Activated T-cell treated with anti-CD3 and anti-CD28 coated beads, Interleukin-2, amount 50 U/mL, for 1 hour (primary cell): ENCODE results near the gene CRAMP1.
"Not testable (repeated sequence)": the region's sequence is repeated elsewhere in the genome, so short reads cannot be mapped to it uniquely, and the experiment has no call there.

Experiments
- DNase-seq: peaks from one replicate; pipeline ENCODE4 v3.0.0-alpha.2; 2020

CRAMP1 gene, protein sequence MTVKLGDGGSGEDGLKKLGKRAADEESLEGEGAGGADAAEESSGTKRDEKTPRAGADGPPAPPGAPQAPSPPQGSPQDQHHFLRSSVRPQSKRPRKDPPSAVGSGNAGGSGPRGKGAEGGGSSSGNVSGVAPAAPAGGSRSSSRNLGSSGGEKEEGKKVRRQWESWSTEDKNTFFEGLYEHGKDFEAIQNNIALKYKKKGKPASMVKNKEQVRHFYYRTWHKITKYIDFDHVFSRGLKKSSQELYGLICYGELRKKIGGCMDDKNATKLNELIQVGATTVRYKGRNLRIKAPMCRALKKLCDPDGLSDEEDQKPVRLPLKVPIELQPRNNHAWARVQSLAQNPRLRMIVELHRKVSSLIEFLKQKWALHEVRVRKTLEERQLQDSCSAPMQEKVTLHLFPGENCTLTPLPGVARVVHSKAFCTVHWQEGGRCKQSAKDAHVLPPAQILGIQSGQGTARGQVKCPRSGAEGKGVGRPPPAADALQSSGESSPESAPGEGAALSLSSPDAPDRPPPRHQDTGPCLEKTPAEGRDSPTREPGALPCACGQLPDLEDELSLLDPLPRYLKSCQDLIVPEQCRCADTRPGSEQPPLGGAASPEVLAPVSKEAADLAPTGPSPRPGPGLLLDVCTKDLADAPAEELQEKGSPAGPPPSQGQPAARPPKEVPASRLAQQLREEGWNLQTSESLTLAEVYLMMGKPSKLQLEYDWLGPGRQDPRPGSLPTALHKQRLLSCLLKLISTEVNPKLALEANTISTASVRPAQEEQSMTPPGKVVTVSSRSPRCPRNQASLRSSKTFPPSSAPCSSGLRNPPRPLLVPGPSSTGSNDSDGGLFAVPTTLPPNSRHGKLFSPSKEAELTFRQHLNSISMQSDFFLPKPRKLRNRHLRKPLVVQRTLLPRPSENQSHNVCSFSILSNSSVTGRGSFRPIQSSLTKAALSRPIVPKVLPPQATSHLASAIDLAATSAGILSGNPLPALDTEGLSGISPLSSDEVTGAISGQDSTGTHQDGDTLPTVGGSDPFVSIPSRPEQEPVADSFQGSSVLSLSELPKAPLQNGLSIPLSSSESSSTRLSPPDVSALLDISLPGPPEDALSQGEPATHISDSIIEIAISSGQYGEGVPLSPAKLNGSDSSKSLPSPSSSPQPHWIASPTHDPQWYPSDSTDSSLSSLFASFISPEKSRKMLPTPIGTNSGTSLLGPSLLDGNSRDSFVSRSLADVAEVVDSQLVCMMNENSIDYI (N-terminal part only)

DNA sequence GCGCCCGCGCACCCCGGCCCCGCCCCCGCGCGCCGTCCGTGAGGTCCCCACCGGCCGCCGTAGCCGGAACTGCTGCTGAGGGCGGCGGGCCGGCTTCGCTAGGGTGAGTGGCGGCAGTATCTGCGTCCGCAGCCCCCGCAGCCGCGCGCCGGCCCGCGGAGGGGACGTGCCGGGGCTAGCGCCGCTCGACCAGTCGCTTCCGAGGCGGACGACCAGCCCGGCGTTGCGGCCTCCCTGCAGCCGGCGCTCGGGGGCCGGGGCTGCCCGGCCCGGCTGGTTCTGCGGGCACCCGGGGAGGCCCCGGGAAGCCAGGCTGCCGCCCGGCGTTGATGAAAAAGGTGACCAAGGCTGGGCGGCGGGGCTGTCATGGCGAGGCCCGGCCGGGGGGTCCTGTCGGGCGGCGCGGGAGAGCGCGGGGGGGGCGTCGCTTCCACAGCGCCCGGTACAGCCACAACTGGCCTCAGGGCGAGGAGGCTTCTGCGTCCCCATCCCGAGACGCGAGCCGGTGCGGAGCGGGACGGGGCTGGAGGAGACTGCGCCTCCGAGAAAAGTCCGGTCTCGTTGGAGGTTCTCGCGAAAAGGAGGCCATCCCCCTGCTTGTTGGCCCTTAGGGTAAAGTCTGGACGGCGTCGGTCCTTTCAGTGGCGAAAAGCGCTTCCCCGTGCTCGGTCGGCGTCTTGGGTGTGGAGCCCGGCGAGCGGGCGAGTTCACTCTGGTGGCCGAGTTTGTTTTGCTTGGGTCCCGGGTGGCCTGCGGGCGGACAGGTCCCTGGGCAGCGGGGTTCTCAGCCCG lies at the start of gene CRAMP1:
Gene CRAMP1, plus strand, starts transcription at position 41 of the 792 bp plus-strand sequence. CDS start 2,280 bp downstream, outside the sequence.
- no peak for DNase-seq

DNA sequence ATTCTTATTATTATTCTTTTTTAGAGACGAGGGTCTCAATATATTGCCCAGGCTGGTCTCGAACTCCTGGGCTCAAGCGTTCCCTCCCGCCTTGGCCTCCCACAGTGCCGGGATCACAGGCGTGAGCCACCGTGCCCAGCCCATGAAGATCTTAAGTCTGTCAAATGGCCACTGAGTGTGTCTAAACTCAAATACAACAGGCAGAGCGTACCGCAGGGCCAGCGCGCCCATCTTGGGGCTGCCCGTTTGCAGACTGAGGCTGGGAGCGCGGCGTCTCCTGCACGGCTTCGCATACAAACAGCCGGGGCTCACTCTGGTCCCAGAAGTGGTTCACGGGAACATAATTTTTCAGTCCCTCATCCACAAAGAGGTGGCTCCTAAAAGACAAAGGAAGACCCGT lies 48.4 kb upstream of the CRAMP1 start:
- DNase-seq: no peak

DNA sequence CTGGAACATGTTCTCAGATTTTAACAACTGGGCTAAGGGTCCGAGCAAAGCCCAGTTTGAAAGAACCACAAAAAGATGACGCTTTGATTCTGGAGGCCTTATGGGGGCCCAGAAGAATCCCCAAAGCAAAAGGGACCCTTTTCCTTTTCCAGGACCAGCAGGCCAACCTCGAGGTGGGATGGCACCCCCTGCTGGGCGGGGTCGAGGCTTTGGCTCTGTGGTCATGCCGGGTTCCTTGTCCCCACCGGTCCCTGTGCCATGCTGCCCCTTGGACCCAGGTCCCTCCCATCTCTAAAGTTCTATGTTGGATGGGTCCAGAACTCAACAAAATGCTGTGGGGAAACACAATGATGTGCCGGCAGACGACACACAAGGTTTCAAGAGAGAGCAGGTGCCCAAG lies 47.8 kb upstream of the CRAMP1 start:
- no peak for DNase-seq

DNA sequence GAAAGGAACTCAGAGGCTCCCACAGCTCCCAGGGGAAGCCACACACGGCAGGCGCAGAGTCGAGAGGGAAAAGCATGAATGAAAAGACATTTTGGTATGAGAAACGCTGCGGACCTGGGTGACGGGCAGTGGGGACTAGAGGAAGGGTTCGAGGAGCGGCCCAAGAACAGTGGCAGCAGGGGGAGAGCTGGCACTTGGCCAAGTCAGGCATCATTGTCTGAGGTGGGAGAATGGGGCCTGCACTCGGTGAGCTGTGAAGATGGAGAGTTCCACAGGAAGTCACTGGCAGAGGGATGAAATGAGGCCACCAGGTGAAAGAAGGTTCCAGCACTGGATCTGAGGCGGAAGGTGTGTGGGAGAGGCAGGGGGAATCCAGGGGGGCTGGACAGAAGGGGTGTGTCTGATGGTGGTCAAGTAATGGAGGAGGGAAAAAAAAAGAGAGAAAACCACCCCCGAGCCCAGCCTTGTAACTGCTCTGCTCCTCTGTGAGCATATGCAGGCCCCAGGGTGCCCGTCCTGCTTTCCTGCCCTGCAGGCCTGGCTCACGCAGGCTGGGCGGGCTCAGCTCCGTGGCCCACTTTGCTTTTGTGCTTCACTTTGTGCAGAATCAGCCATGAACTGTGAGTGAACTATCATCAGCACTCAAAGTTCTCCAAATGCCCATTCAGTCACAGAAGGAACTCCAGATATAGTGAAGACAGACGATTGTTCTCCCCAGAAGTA lies 46.9 kb upstream of the CRAMP1 start:
- no peak for DNase-seq

DNA sequence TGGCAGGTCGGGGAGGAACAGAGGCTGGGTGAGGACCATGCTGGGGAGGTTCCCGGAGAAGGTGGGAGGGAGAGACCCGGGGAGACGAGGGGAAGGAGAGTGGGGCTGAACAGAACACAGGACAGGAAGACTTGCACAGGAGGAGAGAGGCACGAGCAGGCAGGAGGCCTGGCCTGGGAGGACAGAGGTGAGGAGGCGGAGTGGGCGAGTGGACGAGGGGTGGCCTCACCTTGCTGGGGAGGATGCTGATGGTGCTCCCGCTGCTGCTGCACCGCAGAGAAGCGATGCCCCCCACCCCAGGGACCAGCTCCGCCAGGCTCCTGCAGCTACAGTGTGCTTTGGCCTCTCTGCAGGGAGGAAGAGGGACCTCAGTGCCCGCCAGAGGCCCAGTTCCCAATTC lies 44.2 kb upstream of the CRAMP1 start:
- DNase-seq: no peak

DNA sequence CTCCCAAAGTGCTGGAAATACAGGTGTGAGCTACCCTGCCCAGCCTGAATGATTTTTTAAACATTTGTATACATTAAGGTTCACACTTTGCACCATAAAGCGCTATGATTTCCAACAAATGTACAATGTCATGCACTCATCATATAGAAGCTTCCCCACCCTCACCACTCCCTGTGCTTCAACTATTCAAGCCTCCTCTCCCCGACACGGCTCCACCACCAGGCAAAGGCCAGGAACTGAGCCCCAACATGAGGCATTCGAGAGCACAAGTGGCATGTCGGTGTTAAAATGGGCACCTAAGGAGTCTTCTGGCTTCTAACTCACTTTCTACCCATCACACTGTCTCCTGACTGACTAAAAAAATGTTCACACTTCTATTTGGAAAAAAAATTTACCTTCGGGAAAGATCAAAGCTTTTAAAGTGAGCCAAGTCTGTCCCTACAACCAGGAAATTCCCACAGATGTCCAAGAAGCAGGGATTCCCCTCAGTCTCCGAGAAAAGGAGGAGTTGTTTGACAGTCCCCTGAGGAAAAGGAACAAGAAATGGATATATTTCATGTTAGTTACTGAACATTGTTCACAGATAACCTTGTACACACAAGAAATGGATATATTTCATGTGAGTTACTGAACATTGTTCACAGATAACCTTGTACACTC lies 41.0 kb upstream of the CRAMP1 start:
- no peak for DNase-seq

DNA sequence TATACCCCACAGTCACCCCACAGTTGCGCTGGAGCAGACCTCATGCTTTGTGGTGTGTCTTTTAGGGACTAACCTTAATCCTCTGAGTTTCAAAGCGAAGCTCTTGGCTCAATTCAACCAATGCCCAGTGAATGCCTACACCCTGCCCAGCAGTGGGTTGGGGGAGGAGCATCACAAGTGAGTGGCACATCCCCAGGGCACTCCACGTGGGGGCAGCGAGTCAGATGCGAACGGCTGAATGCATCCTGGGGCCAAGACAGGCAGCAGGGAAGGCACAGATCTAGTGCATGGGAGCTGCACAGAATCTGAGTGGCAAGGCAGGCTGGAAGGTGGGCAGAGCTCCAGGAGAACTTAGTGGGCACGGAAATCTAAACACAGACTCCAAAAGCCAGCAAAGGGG lies 39.5 kb upstream of the CRAMP1 start:
- DNase-seq: no peak

DNA sequence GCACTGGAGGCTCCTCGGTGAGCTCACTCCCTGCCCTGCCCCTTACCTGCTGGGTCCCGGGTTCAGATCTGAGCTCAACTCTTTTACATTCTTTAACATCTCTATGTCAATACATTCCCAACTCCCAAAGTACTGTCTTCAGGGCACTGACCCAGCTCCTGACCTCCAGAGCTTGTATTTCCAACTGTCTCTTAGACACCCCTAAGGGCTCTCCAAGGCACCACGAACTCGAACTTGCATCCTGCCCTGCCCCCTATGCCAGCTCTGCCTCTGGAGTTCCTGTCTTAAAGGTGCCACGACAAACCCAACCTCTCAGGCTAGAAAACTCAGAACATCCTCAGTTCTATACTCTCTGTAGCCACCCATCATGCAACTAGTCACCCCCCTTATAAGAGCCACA lies 38.9 kb upstream of the CRAMP1 start:
- DNase-seq: no peak

DNA sequence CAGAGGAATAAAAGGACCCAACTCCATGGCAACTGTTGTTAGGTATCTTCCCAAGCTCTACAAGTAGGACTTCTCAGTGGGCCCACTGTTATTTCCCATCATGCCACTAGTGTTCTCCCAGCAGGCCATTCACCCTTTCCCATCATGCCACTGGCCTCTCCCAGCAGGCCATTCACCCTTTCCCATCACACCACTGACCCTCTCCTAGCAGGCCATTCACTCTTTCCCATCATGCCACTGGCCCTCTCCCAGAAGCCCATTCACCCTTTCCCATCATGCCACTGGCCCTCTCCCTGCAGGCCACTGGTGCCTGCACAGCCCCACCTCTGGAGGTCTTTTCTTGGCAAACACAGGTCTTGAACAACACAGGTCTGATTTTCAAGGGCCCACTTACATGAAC lies 36.6 kb upstream of the CRAMP1 start:
- no peak for DNase-seq

DNA sequence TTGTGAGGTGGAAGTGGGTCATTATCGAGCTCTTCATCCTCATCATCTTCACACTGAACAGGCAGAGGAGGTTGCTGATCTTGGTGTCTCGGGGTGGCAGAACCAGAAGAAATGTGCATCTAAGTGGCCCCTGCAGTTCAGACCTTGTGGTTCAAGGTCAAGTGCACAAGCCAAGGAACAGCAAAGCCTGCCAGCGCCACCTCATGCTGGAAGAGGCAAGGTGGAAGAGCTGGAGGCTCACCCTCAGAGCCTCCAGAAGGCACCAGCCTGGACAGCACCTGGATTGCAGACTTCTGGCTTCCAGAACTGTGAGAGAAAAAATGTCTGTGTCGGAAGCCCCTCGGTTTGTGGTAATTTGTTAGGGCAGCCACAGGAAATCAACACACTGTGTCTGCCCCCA lies 32.9 kb upstream of the CRAMP1 start:
- no peak for DNase-seq

DNA sequence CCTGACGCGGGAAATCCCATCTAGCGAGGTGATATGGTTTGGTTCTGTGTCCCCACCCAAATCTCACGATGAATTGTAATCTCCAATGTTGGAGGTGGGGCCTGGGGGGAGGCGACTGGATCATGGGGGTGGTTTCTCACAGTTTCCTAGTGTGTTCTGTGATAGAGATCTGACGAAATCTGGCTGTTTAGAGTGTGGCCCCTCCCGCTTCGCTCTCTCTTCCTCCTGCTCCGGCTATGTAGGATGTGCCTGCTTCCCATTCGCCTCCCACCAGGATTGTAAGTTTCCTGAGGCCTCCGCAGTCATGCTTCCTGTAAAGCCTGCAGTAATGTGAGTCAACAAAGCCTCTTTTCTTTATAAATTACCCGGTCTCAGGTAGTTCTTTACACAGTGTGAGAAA lies 31.9 kb upstream of the CRAMP1 start:
- DNase-seq: no peak

DNA sequence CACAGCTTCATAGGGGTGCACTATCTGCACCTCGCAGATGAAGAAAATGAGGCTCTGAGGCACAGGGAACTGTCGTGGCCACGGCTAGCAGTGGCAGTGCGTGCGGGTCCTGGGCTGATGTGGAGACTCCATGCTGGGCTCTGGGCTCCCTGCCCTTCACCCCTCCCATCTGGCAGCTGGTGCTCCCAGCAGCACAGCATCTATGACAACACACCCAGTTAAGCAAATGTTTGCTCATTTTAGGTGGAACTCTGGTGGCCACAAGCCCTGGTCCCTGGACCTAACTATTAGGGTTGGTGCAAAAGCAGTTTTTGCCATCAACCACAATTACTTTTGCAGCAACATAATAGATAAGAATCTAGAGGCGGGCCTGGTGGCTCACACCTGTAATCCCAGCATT lies 31.2 kb upstream of the CRAMP1 start:
- no peak for DNase-seq

DNA sequence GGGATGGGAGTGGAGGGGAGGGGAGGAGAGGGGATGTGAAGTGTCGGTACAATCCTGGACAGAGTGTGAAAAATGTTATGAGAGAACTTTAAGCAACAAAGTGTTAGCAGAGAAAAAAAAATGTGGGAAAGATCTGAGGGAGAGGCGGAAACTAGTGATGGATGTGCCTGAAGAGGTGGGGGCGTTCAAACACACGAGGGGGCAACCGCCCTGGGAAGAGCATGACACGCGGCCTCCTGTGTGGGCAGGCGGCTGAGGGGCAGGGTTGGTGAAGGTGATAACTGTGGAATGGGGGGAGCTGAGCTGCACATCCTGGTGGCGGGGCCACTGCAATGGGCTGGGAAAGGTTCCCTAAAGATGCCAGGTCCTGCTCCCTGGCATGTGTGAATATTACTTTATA lies 30.4 kb upstream of the CRAMP1 start:
- DNase-seq: no peak

DNA sequence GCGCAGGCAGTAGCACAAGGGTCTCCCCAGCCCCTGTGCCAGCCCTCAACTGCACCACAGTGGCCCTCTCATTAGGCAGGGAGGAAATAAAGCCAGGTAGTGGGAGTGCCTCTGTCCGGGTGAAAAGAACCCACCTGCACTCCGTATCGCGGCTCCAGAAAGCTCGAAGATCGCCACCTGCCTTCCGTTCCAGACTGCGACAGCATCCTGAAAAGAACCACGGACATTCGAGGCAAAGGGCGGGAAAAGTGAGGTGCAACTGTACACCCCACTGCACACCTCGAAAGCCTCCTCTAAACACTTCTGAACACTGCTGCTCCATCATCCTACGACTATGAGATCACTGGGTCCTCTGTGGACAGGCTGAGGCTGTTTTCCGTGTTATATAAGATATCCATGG lies 29.0 kb upstream of the CRAMP1 start:
- DNase-seq: no peak

DNA sequence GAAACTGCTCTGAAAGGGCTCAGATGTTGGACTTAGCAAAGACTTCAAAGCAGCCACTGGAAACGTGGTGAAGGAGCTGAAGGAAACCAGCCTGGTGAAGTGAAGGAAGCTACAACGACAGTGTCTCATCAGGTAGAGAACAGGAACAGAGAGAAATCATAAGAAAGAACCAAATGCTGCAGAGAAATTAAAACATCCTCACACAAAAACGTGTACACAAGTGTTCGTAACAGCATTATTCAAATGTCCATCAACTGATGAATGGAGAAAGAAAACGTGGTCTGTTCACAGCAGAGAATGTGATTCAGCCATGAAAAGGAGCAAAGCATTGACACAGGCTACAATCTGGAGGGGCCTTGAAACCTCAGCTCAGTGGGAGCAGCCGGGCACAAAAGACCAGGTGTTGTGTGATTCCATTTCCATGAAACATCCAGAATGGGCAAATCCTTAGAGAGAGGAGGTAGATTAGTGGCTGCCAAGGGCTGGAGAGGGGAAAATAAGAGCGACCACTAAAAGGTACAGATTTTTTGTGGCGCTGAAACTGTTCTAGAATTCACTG lies 27.2 kb upstream of the CRAMP1 start:
- no peak for DNase-seq

DNA sequence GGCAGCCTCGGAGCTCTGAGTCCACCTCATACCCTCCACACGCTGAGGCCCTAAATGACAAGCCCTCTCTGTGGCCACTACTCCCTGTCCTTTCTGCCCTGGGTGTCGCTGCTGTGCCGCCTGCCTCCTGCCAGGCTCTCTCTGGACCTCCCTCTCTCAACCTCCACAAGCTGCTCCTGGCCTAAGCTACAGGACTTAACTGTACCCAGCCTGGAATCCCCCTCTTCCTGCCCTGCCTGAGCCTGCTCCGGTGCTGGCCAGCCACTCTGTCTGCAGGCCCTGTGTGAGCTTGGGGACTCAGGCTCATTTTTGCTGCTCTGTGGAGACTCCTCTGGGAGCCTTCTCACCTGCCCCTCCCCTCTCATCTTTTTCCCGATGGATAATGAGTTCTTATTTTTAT lies 21.8 kb upstream of the CRAMP1 start:
- no peak for DNase-seq

DNA sequence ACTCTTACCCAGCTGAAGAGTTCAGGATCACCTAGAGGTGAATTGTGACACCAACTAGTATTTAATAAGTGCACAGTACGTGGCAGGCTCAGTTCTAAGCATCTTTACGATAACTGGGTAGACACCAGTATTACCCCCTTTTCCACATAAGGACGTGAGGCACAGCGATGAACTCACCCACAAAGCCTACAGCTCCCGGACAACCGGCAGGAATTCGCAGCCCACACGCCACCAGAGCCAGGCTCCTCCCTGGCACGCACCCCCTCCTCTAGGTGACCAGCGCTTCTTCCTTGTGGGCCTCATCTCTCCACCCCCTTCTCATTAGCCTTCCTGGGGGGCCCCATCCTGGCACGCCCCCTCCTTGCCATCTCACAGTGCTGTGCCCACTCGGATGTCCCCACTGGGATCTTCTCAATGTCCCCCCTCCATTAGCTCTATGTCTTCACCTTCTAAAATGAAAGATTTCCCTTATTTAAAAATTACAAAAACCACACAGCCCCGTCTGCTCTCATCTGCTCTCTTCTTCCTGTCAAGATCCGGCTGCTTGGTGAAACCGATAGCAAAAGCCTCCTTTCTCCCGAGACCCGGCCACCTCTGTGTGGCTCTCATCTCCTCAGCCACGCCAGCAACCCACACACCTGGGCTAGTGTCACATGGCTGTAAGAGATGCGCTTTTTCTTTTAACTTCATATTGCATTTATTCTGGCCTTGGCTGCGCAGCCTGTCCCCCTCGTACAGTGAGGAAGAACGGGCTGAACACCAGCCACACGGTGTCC lies 21.0 kb upstream of the CRAMP1 start:
- DNase-seq: no peak

DNA sequence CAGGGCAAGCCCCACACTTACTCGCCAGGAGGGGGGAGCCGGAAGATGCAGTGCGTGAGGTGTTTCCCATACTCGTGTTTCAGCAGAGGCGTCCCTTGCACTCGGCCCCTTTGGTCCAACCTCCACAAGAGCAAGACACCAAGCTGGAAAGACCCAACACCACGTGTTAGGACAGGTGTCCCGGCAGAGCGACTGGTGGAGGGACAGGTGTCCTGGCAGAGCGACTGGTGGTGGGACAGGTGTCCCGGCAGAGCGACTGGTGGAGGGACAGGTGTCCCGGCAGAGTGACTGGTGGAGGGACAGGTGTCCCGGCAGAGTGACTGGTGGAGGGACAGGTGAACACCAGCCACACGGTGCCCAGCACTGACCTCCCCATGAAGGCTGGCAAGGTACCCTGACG lies 19.7 kb upstream of the CRAMP1 start:
- DNase-seq: no peak

DNA sequence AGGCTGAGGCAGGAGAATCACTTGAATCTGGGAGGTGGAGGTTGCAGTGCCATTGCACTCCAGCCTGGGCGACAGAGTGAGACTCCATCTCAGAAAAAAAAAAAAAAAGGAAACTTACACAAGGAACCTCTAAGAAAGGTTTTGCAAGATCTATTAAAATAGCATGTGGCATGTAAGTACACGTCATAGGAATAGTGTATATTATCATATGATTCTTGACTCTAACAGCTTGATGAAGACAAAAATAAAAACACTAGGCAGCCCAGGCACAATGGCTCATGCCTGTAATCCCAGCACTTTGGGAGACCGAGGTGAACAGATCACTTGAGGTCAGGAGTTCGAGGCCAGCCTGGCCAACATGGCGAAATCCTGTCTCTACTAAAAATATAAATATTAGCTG lies 16.6 kb upstream of the CRAMP1 start:
- not testable (repeated sequence) for DNase-seq

DNA sequence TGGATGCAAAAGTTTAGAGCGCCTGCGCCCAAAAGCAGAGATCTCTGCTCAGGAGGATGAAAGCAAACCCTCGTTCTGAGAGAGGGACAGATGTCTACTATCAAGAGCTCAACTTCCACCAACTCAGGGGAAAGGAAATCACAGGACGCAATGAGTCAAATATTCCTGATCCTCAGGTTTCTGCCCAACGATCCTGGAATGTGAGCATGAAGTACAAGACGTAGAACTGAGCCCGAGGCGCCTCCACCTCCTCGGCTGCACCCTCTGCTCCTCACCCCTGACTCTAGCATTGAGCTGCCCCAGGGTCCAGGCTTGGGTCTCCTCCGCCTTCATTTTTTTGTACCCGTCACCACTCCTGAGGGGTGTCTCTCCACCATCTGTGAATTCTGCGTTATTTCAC lies 15.6 kb upstream of the CRAMP1 start:
- DNase-seq: no peak
